ENCODE measurements around the gene ITPKC.

- TF ChIP-seq CTCF (IDR thresholded peaks at IDR 0.05; ENCODE audit: borderline replicate concordance, extremely low read depth, low read length, poor library complexity, severe bottlenecking) (no peak), EZH2 (IDR thresholded peaks at IDR 0.05; ENCODE audit: borderline replicate concordance, low read depth, low read length, severe bottlenecking) (no peak)
Observed at GRCh38 chr19:40736661-40737060, 19.7 kb downstream of the ITPKC start.
